ENCODE data around the gene ANKRD9. TPM values are rescaled to one million over a fixed set of nuclear protein-coding genes. Genes with fewer than 3 reads are reported as not detected.
A peak's percentile ranks its signal among the peaks of the same experiment; 100 is the strongest.

Gene ANKRD9
- total RNA-seq, 1 donor from 2014 or later: 23.9 TPM

DNA sequence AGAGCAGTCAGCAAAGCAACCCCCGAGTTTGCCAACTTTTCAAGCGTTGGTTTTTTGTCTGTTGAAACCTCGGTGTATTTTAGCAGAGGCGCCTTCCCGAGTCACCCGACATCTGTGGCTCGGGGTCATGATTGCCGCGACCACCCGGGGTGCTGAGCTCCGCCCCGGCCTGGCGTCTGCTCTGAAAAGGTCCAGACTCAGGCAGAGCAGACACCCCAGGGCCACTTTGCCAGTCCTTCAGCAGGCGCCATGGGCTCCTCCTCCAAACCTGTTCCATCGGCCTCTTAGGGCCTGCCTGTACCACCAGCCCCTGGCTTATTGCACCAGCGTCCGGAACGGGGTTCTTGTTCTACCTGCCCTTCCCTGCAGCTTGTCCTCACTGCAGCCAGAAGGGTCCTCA, 19.1 kb downstream of the ANKRD9 start:
- no peak overlapping the region for H3K4me3 Mint-ChIP-seq
- H3K9me3 Mint-ChIP-seq: no peaks in the 10 kb centered on the region
- TF ChIP-seq, protein P1, sequence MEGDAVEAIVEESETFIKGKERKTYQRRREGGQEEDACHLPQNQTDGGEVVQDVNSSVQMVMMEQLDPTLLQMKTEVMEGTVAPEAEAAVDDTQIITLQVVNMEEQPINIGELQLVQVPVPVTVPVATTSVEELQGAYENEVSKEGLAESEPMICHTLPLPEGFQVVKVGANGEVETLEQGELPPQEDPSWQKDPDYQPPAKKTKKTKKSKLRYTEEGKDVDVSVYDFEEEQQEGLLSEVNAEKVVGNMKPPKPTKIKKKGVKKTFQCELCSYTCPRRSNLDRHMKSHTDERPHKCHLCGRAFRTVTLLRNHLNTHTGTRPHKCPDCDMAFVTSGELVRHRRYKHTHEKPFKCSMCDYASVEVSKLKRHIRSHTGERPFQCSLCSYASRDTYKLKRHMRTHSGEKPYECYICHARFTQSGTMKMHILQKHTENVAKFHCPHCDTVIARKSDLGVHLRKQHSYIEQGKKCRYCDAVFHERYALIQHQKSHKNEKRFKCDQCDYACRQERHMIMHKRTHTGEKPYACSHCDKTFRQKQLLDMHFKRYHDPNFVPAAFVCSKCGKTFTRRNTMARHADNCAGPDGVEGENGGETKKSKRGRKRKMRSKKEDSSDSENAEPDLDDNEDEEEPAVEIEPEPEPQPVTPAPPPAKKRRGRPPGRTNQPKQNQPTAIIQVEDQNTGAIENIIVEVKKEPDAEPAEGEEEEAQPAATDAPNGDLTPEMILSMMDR (IDR thresholded peaks at IDR 0.05; ENCODE audit: unreplicated experiment): no peak
- no peak overlapping the region for H3K27ac Mint-ChIP-seq
- H3K36me3 Mint-ChIP-seq: no peaks in the 10 kb centered on the region
- DNase-seq (ENCODE audit: low spot score in 2 of 2, unreplicated experiment in 2 of 2): no peak
- no peaks in the 10 kb centered on the region for H3K27me3 Mint-ChIP-seq (ENCODE audit: low read depth)
- H3K4me1 Mint-ChIP-seq: peaks cover 5% of the 10 kb centered on the region

DNA sequence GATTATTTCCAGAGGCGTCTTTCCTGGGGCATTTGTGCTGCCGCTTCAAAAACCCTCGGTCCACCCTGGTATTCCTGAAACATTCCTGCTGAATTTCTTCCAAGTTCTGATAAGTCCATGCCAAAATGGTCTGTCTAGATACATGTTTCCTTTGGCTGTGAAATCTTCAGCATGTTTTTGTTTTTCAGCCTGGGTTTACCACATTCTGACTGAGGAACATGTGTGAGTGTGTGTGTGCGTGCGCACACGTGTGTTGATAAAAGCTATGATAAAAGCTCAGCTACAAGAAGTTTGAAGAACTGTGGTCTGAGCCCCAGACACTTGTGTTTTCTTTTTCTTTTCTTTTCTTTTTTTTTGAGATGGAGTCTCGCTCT, 22.4 kb downstream of the ANKRD9 start:
- TF ChIP-seq, protein P1 (IDR thresholded peaks at IDR 0.05; ENCODE audit: unreplicated experiment): no peak
- DNase-seq (ENCODE audit: low spot score in 2 of 2, unreplicated experiment in 2 of 2): no peak

GRCh38 chr14:102486513-102487203, 22.9 kb downstream of the ANKRD9 start:
- H3K4me1 Mint-ChIP-seq: peaks cover 5% of the 10 kb centered on the region
- DNase-seq (ENCODE audit: low spot score in 2 of 2, unreplicated experiment in 2 of 2): no peak

More for the DNA sequence above, 22.4 kb downstream of the ANKRD9 start:
- H3K27me3 Mint-ChIP-seq (ENCODE audit: low read depth): no peaks in the 10 kb centered on the region
- H3K36me3 Mint-ChIP-seq: peaks cover 12% of the 10 kb centered on the region
- peak overlapping the region; percentile 73 for H3K27ac Mint-ChIP-seq
- H3K4me3 Mint-ChIP-seq: no peak overlapping the region
- H3K4me1 Mint-ChIP-seq: peaks cover 5% of the 10 kb centered on the region
- peaks cover 4% of the 10 kb centered on the region for H3K9me3 Mint-ChIP-seq

GRCh38 chr14:102485693-102486512, 23.7 kb downstream of the ANKRD9 start:
- Mint-ChIP-seq H3K9me3 (peaks cover 5% of the 10 kb centered on the region), H3K4me1 (peaks cover 5% of the 10 kb centered on the region), H3K27me3 (ENCODE audit: low read depth) (no peaks in the 10 kb centered on the region), H3K27ac (peak overlapping the region; percentile 73), H3K4me3 (no peak overlapping the region), H3K36me3 (peaks cover 18% of the 10 kb centered on the region)
- TF ChIP-seq, protein P1 (IDR thresholded peaks at IDR 0.05; ENCODE audit: unreplicated experiment): no peak
- no peak for DNase-seq (ENCODE audit: low spot score in 2 of 2, unreplicated experiment in 2 of 2)

More at GRCh38 chr14:102486513-102487203, 22.9 kb downstream of the ANKRD9 start:
- Mint-ChIP-seq H3K36me3 (peaks cover 16% of the 10 kb centered on the region), H3K4me3 (no peak overlapping the region), H3K27ac (peak overlapping the region; percentile 73), H3K9me3 (peaks cover 5% of the 10 kb centered on the region), H3K27me3 (ENCODE audit: low read depth) (no peaks in the 10 kb centered on the region)
- TF ChIP-seq, protein P1 (IDR thresholded peaks at IDR 0.05; ENCODE audit: unreplicated experiment): no peak

DNA sequence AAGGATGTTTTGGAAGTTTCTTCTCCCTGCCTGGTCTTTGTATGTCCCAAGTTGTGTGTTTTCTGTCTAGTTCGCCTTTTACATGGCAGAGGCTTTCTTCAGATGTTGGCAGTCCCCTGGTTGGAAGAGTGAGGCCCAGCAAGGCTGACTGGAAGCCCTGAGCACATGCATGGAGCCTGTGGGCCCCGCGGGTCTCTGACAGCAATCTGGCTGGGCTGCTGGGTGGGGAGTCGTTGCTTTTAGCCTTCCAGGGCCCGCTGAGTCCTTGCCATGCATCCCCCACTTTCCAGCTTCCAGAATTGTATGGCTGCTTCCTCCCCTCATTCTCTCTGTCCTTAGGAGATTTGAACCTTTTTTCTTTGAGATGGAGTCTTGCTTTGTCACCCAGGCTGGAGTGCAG, 25.3 kb downstream of the ANKRD9 start:
- Mint-ChIP-seq H3K36me3 (peaks cover 24% of the 10 kb centered on the region), H3K27ac (no peak overlapping the region), H3K9me3 (peaks cover 5% of the 10 kb centered on the region), H3K4me3 (no peak overlapping the region), H3K4me1 (peaks cover 5% of the 10 kb centered on the region), H3K27me3 (ENCODE audit: low read depth) (no peaks in the 10 kb centered on the region)
- DNase-seq (ENCODE audit: low spot score in 2 of 2, unreplicated experiment in 2 of 2): no peak
- TF ChIP-seq, protein P1 (IDR thresholded peaks at IDR 0.05; ENCODE audit: unreplicated experiment): no peak
